WTC11 (cell line): ENCODE measurements around the gene RIBC1. TPM values are rescaled to one million over a fixed set of nuclear protein-coding genes. Genes with fewer than 3 reads are reported as not detected.

ENCODE experiments used
- ATAC-seq: fragments of 200-7000 bp; cut with Tn5 transposase; 2 replicates; pipeline ENCODE4 v1.10.0; 2021; ENCODE audit warnings: mild to moderate bottlenecking, moderate library complexity
- CTCF ChIA-PET: fragments of 300-600 bp; sonication (Branson Sonifier 250); formaldehyde crosslinking; loops from one replicate; lab custom pipeline; 2021; ENCODE audit warnings: antibody characterized with exemption; lab: Charles Lee
- POLR2A ChIA-PET: fragments of 350-600 bp; sonication (Branson Sonifier 250); formaldehyde crosslinking; loops from one replicate; lab custom pipeline; 2021; ENCODE audit warnings: antibody characterized with exemption; lab: Charles Lee
- DNase-seq: peaks from one replicate; pipeline ENCODE4 v3.0.0; 2021; ENCODE audit warnings: low spot score
- H3K27ac Mint-ChIP-seq: 2 replicates; pipeline ENCODE4 v1.8.0; 2021; ENCODE audit warnings: mixed read lengths
- H3K27me3 Mint-ChIP-seq: 2 replicates; pipeline ENCODE4 v1.8.0; 2021; ENCODE audit warnings: low read depth, mild to moderate bottlenecking, moderate library complexity, mixed read lengths
- H3K36me3 Mint-ChIP-seq: 2 replicates; pipeline ENCODE4 v1.8.0; 2021; ENCODE audit warnings: mixed read lengths
- H3K4me1 Mint-ChIP-seq: 2 replicates; pipeline ENCODE4 v1.8.0; 2022; ENCODE audit warnings: mixed read lengths
- H3K4me3 Mint-ChIP-seq: 2 replicates; pipeline ENCODE4 v1.8.0; 2021; ENCODE audit warnings: mild to moderate bottlenecking, moderate library complexity, mixed read lengths
- H3K9me3 Mint-ChIP-seq: 2 replicates; pipeline ENCODE4 v1.8.0; 2021; ENCODE audit warnings: mixed read lengths
- ATF2 ChIP-seq: sonication (generic); formaldehyde crosslinking; IDR thresholded peaks from 2 replicates; pipeline ENCODE4 v1.8.1; 2022; ENCODE audit warnings: low read depth, missing genetic modification reagents, borderline replicate concordance
- ATF3 ChIP-seq: sonication (generic); formaldehyde crosslinking; conservative IDR thresholded peaks from 2 replicates; pipeline ENCODE4 v1.8.1; 2022; ENCODE audit warnings: mild to moderate bottlenecking, missing genetic modification reagents
- CDX4 ChIP-seq: fragments of 250-450 bp; sonication (Bioruptor Pico); IDR thresholded peaks from 2 replicates; pipeline ENCODE4 v1.9.0; 2021; ENCODE audit warnings: moderate library complexity, mild to moderate bottlenecking, inconsistent platforms, borderline replicate concordance
- ELF4 ChIP-seq: sonication (generic); formaldehyde crosslinking; IDR thresholded peaks from 2 replicates; pipeline ENCODE4 v1.8.1; 2022; ENCODE audit warnings: low read depth, mild to moderate bottlenecking, moderate library complexity, missing genetic modification reagents
- ESRRA ChIP-seq: sonication (generic); formaldehyde crosslinking; IDR thresholded peaks from 2 replicates; pipeline ENCODE4 v1.8.1; 2022; ENCODE audit warnings: mild to moderate bottlenecking, missing genetic modification reagents, borderline replicate concordance
- FOXK1 ChIP-seq: sonication (generic); formaldehyde crosslinking; IDR thresholded peaks from 2 replicates; pipeline ENCODE4 v1.8.0; 2022; ENCODE audit warnings: mild to moderate bottlenecking, moderate library complexity, missing genetic modification reagents
- GABPB1 ChIP-seq: sonication (generic); formaldehyde crosslinking; IDR thresholded peaks from 2 replicates; pipeline ENCODE4 v1.8.1; 2023; ENCODE audit warnings: mild to moderate bottlenecking, missing genetic modification reagents
- GRHL2 ChIP-seq: fragments of 250-450 bp; sonication (Bioruptor Pico); IDR thresholded peaks from 2 replicates; pipeline ENCODE4 v1.8.0; 2022; ENCODE audit warnings: mild to moderate bottlenecking, moderate library complexity; ENCODE audit not compliant: insufficient replicate concordance, severe bottlenecking
- HMGA2 ChIP-seq: fragments of 250-450 bp; sonication (Bioruptor Pico); IDR thresholded peaks from 2 replicates; pipeline ENCODE4 v1.4.0; 2021; ENCODE audit warnings: mild to moderate bottlenecking, moderate library complexity
- IRF2 ChIP-seq: sonication (generic); formaldehyde crosslinking; IDR thresholded peaks from 2 replicates; pipeline ENCODE4 v1.8.0; 2022; ENCODE audit warnings: low read depth, missing genetic modification reagents, borderline replicate concordance
- JAZF1 ChIP-seq: fragments of 250-450 bp; sonication (Bioruptor Pico); IDR thresholded peaks from 2 replicates; pipeline ENCODE4 v1.9.0; 2021; ENCODE audit warnings: moderate library complexity, mild to moderate bottlenecking, inconsistent platforms
- JUN ChIP-seq: sonication (generic); formaldehyde crosslinking; IDR thresholded peaks from 2 replicates; pipeline ENCODE4 v1.8.0; 2023; ENCODE audit warnings: mild to moderate bottlenecking, missing genetic modification reagents
- MYBL2 ChIP-seq: sonication (generic); formaldehyde crosslinking; IDR thresholded peaks from 2 replicates; pipeline ENCODE4 v1.8.1; 2023; ENCODE audit warnings: mild to moderate bottlenecking, moderate library complexity, missing genetic modification reagents
- NFE2L1 ChIP-seq: sonication (generic); formaldehyde crosslinking; IDR thresholded peaks from 2 replicates; pipeline ENCODE4 v1.8.1; 2023; ENCODE audit warnings: missing genetic modification reagents
- OVOL2 ChIP-seq: fragments of 250-450 bp; sonication (Bioruptor Pico); IDR thresholded peaks from 2 replicates; pipeline ENCODE4 v1.9.0; 2021; ENCODE audit warnings: mild to moderate bottlenecking, borderline replicate concordance
- PRDM15 ChIP-seq: sonication (generic); formaldehyde crosslinking; IDR thresholded peaks from 2 replicates; pipeline ENCODE4 v1.8.0; 2022; ENCODE audit warnings: missing genetic modification reagents
- PREB ChIP-seq: sonication (generic); formaldehyde crosslinking; IDR thresholded peaks from 2 replicates; pipeline ENCODE4 v1.8.1; 2022; ENCODE audit warnings: mild to moderate bottlenecking, missing genetic modification reagents, moderate library complexity, borderline replicate concordance
- PRRX2 ChIP-seq: fragments of 250-450 bp; sonication (Bioruptor Pico); IDR thresholded peaks from 2 replicates; pipeline ENCODE4 v1.8.0; 2021; ENCODE audit warnings: mild to moderate bottlenecking
- TEAD1 ChIP-seq: sonication (generic); formaldehyde crosslinking; IDR thresholded peaks from 2 replicates; pipeline ENCODE4 v1.8.0; 2022; ENCODE audit warnings: mild to moderate bottlenecking, missing genetic modification reagents
- ZBTB21 ChIP-seq: sonication (generic); formaldehyde crosslinking; IDR thresholded peaks from 2 replicates; pipeline ENCODE4 v1.8.1; 2023; ENCODE audit warnings: mild to moderate bottlenecking, missing genetic modification reagents, borderline replicate concordance
- ZMAT4 ChIP-seq: fragments of 250-450 bp; sonication (Bioruptor Pico); IDR thresholded peaks from 2 replicates; pipeline ENCODE4 v1.9.0; 2021; ENCODE audit warnings: mild to moderate bottlenecking
- ZNF219 ChIP-seq: sonication (generic); formaldehyde crosslinking; IDR thresholded peaks from 2 replicates; pipeline ENCODE4 v1.8.0; 2023; ENCODE audit warnings: missing genetic modification reagents, mild to moderate bottlenecking, borderline replicate concordance
- ZNF263 ChIP-seq: sonication (generic); formaldehyde crosslinking; IDR thresholded peaks from 2 replicates; pipeline ENCODE4 v1.8.1; 2022; ENCODE audit warnings: low read depth, mild to moderate bottlenecking, moderate library complexity, missing genetic modification reagents
- ZNF671 ChIP-seq: fragments of 250-450 bp; sonication (Bioruptor Pico); IDR thresholded peaks from 2 replicates; pipeline ENCODE4 v1.8.0; 2021; ENCODE audit warnings: mild to moderate bottlenecking
- total RNA-seq: library from RNA; stranded (reverse); gene quantifications from 3 replicates; pipeline ENCODE4 v1.2.3, GENCODE V29; 2021

RIBC1 gene
- total RNA-seq, 1 experiment from 2014 or later: 1.1 TPM

- ChIA-PET POLR2A (no interaction called here), CTCF (no interaction called here)
- Mint-ChIP-seq H3K27me3 (no peaks in the 10 kb centered on the region), H3K36me3 (peaks cover 29% of the 10 kb centered on the region), H3K4me3 (no peak overlapping the region), H3K9me3 (no peaks in the 10 kb centered on the region), H3K27ac (no peak overlapping the region), H3K4me1 (no peaks in the 10 kb centered on the region)
- no peak for DNase-seq
- no peak for TF ChIP-seq GRHL2 (CRISPR knock-in tag)
- no peak for TF ChIP-seq ZMAT4 (CRISPR knock-in tag)
- TF ChIP-seq CDX4 (CRISPR knock-in tag): no peak
- TF ChIP-seq PREB (CRISPR knock-in tag): no peak
- TF ChIP-seq ZNF219 (CRISPR knock-in tag): no peak
- TF ChIP-seq PRRX2 (CRISPR knock-in tag): no peak
- TF ChIP-seq OVOL2 (CRISPR knock-in tag): no peak
- TF ChIP-seq JUN (CRISPR knock-in tag): no peak
- no peak for TF ChIP-seq FOXK1 (CRISPR knock-in tag)
- no peak for TF ChIP-seq JAZF1 (CRISPR knock-in tag)
- no peak for ATAC-seq
Measured at GRCh38 chrX:53377464-53377863, 45.2 kb upstream of the RIBC1 start.

- no peak for TF ChIP-seq ZBTB21 (CRISPR knock-in tag)
- no peak for TF ChIP-seq OVOL2 (CRISPR knock-in tag)
- no peak for TF ChIP-seq ELF4
- no peak for TF ChIP-seq ATF3 (CRISPR knock-in tag)
- no peak for TF ChIP-seq PRDM15 (CRISPR knock-in tag)
- TF ChIP-seq IRF2 (CRISPR knock-in tag): no peak
- TF ChIP-seq ESRRA: no peak
- TF ChIP-seq NFE2L1 (CRISPR knock-in tag): no peak
- TF ChIP-seq TEAD1 (CRISPR knock-in tag): no peak
- TF ChIP-seq ZNF671 (CRISPR knock-in tag): no peak
- no peak for TF ChIP-seq HMGA2
- TF ChIP-seq GABPB1: no peak
- TF ChIP-seq ATF2 (CRISPR knock-in tag): no peak
- TF ChIP-seq ZNF263 (CRISPR knock-in tag): no peak
- TF ChIP-seq PRRX2 (CRISPR knock-in tag): no peak
- no peak for TF ChIP-seq MYBL2 (CRISPR knock-in tag)
- no peaks in the 10 kb centered on the region for H3K4me1 Mint-ChIP-seq
- H3K27me3 Mint-ChIP-seq: no peaks in the 10 kb centered on the region
- ATAC-seq (no peak), DNase-seq (no peak)
- ChIA-PET CTCF (interaction anchor here (1.1 kb wide), 1 partner anchor 66 kb away, joined by 3 read pairs; no protein-coding TSS in a partner anchor), POLR2A (no interaction called here)
- no peaks in the 10 kb centered on the region for H3K9me3 Mint-ChIP-seq
- peaks cover 41% of the 10 kb centered on the region for H3K36me3 Mint-ChIP-seq
- H3K27ac Mint-ChIP-seq: no peak overlapping the region
- no peak overlapping the region for H3K4me3 Mint-ChIP-seq
Measured at GRCh38 chrX:53379008-53379710, 43.5 kb upstream of the RIBC1 start.
